ENCODE results near the gene SKIC3.

The SKIC3 gene

GRCh38 chr5:95528565-95528964, 26.2 kb downstream of the SKIC3 start:
- DNase-seq: no peak

DNA sequence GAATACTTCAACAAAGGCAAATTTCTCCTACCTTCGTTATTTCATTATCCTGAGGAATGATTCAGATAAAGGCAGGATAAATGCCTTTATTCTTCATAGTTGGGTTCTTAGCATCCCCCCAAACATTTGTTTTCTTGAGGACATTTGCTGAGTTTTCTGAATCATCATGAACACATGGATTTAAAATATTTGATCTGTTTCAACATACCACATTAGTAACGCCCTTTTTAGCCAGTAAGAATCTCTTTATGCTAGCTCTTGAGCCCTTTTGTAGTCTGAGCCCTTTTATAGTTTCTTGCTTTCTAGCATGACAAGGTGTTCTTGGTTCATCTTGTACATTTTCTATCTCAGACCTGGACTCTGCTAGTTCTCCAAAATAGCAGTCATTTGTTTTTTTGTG, 27.9 kb downstream of the SKIC3 start:
- DNase-seq: no peak

DNA sequence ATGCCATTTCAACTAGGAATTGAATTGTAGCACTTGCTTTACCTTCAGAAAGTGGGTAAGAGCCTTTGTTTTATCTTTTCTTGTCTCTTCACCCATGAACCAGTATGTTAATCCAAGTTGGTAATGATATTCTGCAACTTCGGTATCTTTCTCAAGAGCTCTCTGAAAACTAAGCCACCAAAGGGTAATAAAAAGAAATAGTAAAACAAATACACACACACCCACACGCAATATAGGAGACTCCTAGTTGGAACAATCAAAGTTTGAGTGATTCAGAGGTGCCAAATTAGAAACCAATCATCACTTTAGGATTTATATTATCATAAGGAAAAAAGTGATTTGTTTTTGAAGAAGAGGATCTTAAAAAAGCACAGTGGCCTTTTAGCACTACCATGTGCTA, 30.4 kb downstream of the SKIC3 start:
- DNase-seq: no peak

DNA sequence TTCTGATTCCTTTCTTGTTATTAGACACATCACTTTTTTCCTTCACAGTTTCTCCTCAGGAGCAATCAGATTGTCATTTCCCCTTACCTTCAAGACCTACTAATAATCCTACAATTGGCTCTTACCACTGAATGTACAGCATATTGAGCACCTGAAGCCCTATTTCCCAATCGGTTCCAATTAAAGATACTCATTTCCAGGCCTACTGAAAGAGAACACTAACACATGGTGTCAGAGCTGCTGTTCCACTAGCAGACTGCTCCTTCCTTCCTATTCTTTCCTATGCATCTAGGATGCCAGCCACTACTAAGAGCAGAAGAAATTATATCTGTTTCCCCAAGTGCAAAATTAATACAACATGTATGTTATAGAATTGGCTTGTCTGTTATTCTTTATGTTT, 34.6 kb downstream of the SKIC3 start:
- DNase-seq: no peak

- DNase-seq: no peak
Measured at GRCh38 chr5:95519681-95520080, 35.1 kb downstream of the SKIC3 start.

DNA sequence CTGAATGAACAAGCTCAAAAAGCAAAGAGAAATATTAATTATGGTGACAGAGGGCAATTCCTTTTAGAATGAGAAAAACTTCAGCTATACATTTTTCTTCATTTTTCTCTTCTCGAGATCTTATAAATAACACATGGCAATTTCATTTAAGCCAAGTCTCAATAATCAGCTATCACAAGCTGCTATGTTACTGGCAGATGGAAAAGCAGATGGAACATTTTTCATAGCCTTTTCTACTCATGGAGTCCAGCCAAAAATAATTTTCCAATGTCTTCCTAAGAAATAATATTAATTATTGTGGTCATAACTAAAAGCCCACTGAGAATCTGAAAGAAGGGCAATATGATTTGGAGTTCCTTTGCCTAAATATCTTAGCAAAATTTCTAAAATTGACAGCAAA, 35.6 kb downstream of the SKIC3 start:
- DNase-seq: no peak

DNA sequence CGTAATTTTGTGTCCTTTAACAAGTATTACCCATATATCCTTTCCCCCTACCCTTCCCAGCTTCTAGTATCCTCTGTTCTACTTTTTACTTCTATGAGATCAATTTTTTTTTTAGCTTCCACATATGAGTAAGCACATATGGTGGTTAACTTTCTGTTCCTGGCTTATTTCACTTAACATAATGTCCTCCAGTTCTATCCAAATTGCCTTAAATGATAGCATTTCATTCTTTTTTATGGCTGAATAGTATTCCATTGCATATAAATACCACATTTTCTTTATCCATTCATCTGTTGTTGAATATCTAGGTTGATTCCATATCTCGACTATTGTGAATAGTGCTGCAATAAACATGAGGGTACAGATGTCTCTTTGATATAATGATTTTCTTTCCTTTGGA, 36.4 kb downstream of the SKIC3 start:
- DNase-seq: no peak

DNA sequence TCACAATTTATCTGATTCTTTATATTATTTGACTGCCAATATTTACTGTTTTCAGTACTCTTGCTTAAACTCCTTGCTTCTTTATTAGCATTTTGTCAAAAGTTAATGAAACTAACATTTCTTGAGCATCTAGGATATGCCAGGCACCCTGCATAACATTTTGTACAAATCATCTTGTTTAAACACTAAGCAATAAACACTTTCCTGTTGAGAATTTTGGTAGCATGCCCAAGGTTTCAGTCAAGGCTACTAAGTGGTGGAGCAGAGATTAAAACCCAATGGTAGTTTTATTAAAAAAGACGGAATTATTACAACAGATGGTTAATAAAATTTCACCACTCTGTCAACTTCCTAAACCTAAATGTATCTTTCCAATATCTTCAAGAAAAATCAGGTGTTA, 43.2 kb downstream of the SKIC3 start:
- DNase-seq: no peak

GRCh38 chr5:95508550-95508949, 46.2 kb downstream of the SKIC3 start:
- no peak for DNase-seq

Measured in activated CD8-positive, alpha-beta memory T cell treated with anti-CD3 and anti-CD28 coated beads, Interleukin-2, amount 50 U/mL, for 48 hours (primary cell).